ENCODE results near the gene STYX.

DNA sequence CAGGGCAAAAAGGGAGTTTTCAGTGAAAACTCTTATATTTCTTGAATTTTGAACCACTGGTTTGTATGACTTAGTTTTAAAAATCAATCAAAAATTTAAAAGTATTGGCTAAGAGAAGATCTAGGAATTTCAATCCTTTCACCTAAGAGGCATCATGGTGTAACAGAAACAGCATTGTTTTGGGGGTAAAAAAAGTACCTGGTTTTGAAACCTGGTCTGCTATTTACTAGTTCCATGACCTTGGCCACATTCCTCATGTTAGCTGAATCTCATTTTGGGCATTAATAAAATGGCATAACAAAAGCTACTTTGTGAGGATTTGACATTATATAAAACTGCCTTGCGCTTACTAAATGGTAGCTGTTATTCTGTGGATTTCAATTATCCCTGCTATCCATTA, 78.1 kb downstream of the STYX start:
- TF ChIP-seq, protein P1, sequence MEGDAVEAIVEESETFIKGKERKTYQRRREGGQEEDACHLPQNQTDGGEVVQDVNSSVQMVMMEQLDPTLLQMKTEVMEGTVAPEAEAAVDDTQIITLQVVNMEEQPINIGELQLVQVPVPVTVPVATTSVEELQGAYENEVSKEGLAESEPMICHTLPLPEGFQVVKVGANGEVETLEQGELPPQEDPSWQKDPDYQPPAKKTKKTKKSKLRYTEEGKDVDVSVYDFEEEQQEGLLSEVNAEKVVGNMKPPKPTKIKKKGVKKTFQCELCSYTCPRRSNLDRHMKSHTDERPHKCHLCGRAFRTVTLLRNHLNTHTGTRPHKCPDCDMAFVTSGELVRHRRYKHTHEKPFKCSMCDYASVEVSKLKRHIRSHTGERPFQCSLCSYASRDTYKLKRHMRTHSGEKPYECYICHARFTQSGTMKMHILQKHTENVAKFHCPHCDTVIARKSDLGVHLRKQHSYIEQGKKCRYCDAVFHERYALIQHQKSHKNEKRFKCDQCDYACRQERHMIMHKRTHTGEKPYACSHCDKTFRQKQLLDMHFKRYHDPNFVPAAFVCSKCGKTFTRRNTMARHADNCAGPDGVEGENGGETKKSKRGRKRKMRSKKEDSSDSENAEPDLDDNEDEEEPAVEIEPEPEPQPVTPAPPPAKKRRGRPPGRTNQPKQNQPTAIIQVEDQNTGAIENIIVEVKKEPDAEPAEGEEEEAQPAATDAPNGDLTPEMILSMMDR (conservative IDR thresholded peaks at IDR 0.05 in 1 of 2, IDR thresholded peaks at IDR 0.05 in 1 of 2; ENCODE audit: extremely low read depth in 1 of 2, insufficient read depth in 1 of 2, low read depth in 1 of 2, low read length in 2 of 2) = no peak
- no peak for TF ChIP-seq EZH2 (IDR thresholded peaks at IDR 0.05; ENCODE audit: borderline replicate concordance, low read length)

Data from mammary epithelial cell (primary cell).